Measurements from ENCODE around the gene ARL6IP6. TPM values are rescaled to one million over a fixed set of nuclear protein-coding genes. Genes with fewer than 3 reads are reported as not detected.
"Not testable (repeated sequence)": the region's sequence is repeated elsewhere in the genome, so short reads cannot be mapped to it uniquely, and the experiment has no call there.

ARL6IP6 gene
- total RNA-seq, 2 donors from 2014 or later: 18.9 to 32.2 TPM

DNA sequence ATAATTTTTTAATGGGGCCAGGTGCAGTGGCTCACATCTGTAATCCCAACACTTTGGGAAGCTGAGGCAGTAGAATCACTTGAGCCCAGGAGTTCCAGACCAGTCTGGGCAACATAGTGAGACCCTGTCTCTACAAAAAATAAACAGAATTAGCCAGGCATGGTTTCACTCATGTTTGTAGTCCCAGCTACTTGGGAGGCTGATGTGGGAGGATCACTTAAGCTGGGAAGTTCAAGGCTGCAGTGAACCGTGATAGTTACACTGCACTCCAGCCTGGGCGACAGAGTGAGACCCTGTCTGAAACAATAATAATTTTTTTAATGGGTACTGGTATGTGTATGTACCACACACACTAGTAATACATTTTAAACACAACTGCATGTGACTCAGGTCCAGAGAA, 2.4 kb downstream of the ARL6IP6 start:
- no peaks in the 10 kb centered on the region for H3K9me3 ChIP-seq
- DNase-seq (ENCODE audit: low spot score): no peak
- H3K4me3 ChIP-seq: no peak overlapping the region
- H3K27me3 ChIP-seq (replicated peaks; ENCODE audit: insufficient read depth): no peaks in the 10 kb centered on the region
- H3K27ac ChIP-seq: no peak overlapping the region
- WGBS: 85% methylated on average over 2 of the region's 2 CpGs
- H3K4me1 ChIP-seq (replicated peaks): no peaks in the 10 kb centered on the region
- H3K36me3 ChIP-seq: no peaks in the 10 kb centered on the region
- TF ChIP-seq, protein P1, sequence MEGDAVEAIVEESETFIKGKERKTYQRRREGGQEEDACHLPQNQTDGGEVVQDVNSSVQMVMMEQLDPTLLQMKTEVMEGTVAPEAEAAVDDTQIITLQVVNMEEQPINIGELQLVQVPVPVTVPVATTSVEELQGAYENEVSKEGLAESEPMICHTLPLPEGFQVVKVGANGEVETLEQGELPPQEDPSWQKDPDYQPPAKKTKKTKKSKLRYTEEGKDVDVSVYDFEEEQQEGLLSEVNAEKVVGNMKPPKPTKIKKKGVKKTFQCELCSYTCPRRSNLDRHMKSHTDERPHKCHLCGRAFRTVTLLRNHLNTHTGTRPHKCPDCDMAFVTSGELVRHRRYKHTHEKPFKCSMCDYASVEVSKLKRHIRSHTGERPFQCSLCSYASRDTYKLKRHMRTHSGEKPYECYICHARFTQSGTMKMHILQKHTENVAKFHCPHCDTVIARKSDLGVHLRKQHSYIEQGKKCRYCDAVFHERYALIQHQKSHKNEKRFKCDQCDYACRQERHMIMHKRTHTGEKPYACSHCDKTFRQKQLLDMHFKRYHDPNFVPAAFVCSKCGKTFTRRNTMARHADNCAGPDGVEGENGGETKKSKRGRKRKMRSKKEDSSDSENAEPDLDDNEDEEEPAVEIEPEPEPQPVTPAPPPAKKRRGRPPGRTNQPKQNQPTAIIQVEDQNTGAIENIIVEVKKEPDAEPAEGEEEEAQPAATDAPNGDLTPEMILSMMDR (IDR thresholded peaks at IDR 0.05): no peak
- no peak for TF ChIP-seq POLR2AphosphoS5 (IDR thresholded peaks at IDR 0.05)
- no peak for TF ChIP-seq POLR2A (IDR thresholded peaks at IDR 0.05)
- intact Hi-C loops (cut with DNase I): no loop called here

DNA sequence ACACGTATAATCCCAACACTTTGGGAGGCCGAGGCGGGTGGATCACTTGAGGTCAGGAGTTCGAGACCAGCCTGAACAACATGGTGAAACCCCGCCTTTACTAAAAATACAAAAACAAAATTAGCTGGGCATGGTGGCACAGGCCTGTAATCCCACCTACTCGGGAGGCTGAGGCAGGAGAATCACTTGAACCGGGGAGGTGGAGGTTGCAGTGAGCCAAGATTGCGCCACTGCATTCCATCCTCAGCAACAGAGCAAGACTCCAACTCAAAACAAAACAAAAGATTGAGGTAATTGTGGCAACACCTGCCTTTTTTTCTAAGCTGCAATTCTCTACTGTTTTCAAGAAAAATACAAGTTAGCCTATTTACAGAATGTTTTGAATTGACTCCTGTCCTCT, 4.2 kb downstream of the ARL6IP6 start:
- DNase-seq (ENCODE audit: low spot score); H3K27ac ChIP-seq; H3K9me3 ChIP-seq; intact Hi-C loops (cut with DNase I); H3K4me3 ChIP-seq; H3K27me3 ChIP-seq (replicated peaks; ENCODE audit: insufficient read depth); H3K4me1 ChIP-seq (replicated peaks); H3K36me3 ChIP-seq: not testable (repeated sequence)
- 91% methylated on average over 8 of the region's 8 CpGs for WGBS

DNA sequence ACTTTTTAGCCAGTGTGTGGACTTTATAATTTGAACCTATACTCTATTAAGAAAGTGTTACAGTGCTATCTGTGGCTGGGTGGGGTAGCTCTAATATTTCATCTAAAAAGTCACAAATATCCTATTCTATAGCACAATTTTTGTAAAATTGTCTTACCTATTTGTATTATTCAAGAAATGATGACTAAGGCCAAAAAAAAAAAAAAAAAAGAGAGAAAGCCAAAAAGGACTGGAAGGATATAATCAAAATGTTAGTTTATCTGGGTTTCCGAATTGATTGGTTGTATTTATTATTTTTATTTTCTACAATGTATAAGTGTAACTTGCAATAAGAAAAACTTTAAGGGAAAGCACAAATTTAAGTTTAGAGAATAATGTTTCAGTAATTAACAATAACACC, 5.5 kb downstream of the ARL6IP6 start:
- TF ChIP-seq, protein P1 (IDR thresholded peaks at IDR 0.05): no peak
- TF ChIP-seq POLR2A (IDR thresholded peaks at IDR 0.05) (no peak), POLR2AphosphoS5 (IDR thresholded peaks at IDR 0.05) (no peak)
- no peaks in the 10 kb centered on the region for H3K9me3 ChIP-seq
- no peaks in the 10 kb centered on the region for H3K27me3 ChIP-seq (replicated peaks; ENCODE audit: insufficient read depth)
- DNase-seq (ENCODE audit: low spot score): no peak
- H3K27ac ChIP-seq: no peak overlapping the region
- H3K4me1 ChIP-seq (replicated peaks): no peaks in the 10 kb centered on the region
- H3K4me3 ChIP-seq: no peak overlapping the region
- no peaks in the 10 kb centered on the region for H3K36me3 ChIP-seq
- intact Hi-C loops (cut with DNase I): no loop called here
- 95% methylated on average over 1 of the region's 1 CpG for WGBS

DNA sequence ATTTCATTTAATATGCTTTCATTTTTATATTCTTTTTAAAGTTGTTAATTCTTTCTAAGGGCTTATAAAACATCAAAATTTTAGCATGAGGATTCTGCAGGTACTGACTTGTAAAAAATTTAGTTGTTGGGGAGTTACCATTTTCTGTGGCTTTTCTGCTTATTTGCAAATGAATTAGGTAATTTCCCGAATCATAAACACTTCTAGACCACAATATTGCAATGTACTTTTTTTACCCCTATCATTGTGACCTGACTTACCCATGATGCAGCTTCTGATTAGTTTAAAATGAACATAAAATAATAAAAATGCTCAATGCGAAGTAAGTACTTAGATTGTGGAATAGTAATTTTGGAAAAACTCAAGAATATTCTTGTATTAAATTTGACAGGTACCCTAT, 11.4 kb downstream of the ARL6IP6 start:
- intact Hi-C loops (cut with DNase I): no loop called here

DNA sequence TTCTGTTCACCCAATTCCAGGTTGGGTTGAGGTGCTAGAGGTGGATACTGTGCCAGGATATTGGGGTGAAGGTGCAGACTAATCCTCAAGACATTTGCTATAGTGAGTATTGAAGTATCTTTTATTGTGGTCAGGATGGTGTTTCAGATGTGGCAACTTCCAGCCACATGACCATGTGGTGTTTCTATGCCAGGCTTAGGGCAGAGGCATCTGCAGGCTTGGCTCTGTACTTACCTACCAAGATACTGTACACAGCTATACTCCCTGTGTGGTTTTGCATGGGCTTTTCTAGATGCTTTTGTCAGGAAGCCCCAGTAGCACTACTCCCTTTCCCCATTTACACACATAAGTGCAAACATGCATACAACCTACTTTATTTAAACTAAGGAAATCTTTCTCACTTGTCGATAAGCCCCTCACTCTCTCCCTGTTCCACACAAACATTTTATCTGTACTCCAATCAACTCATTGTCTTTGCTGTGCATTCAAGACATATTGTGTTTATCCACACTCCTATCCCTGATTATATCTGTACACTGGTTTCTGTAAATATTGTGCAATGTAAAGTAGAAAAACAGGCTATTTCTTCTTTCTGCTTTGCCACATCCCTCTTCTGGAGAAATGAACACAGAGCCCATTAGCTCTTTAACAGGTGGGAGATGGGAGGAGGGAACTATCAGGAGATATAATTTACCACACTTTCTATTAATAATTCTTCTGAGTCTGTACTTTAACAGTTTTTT, 12.3 kb downstream of the ARL6IP6 start:
- WGBS: 61% methylated on average over 1 of the region's 1 CpG
- H3K4me3 ChIP-seq: no peak overlapping the region
- no peaks in the 10 kb centered on the region for H3K27me3 ChIP-seq (replicated peaks; ENCODE audit: insufficient read depth)
- no peaks in the 10 kb centered on the region for H3K36me3 ChIP-seq
- peak overlapping the region in 1 of 2 donors; percentile 60 for H3K27ac ChIP-seq
- H3K9me3 ChIP-seq: no peaks in the 10 kb centered on the region
- peaks cover 5% of the 10 kb centered on the region for H3K4me1 ChIP-seq (replicated peaks)
- intact Hi-C loops (cut with DNase I): no loop called here
- TF ChIP-seq POLR2AphosphoS5 (IDR thresholded peaks at IDR 0.05): peak; percentile 69
- TF ChIP-seq, protein P1 (IDR thresholded peaks at IDR 0.05): no peak
- DNase-seq (ENCODE audit: low spot score): peak; percentile 32

More for the DNA sequence above, 11.4 kb downstream of the ARL6IP6 start:
- no peak overlapping the region for H3K27ac ChIP-seq
- H3K4me3 ChIP-seq: no peak overlapping the region
- H3K9me3 ChIP-seq: no peaks in the 10 kb centered on the region
- DNase-seq (ENCODE audit: low spot score): no peak
- H3K4me1 ChIP-seq (replicated peaks): peaks cover 5% of the 10 kb centered on the region
- WGBS: 71% methylated on average over 2 of the region's 2 CpGs
- no peaks in the 10 kb centered on the region for H3K27me3 ChIP-seq (replicated peaks; ENCODE audit: insufficient read depth)
- H3K36me3 ChIP-seq: no peaks in the 10 kb centered on the region
- TF ChIP-seq POLR2A (IDR thresholded peaks at IDR 0.05) (no peak), POLR2AphosphoS5 (IDR thresholded peaks at IDR 0.05) (no peak)
- TF ChIP-seq, protein P1 (IDR thresholded peaks at IDR 0.05): no peak

DNA sequence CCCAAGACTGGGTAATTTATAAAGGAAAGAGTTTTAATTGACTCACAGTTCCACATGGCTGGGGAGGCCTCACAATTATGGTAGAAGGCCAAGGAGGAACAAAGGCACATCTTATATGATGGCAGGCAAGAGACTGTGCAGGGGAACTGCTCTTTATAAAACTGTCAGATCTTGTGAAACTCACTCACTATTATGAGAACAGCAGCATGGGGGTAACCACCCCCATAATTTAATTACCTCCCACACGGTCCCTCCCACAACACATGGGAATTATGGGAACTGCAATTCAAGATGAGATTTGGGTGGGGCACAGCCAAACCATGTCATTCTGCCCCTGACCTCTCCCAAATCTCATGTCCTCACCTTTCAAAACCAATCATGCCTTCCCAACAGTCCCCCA, 19.1 kb downstream of the ARL6IP6 start:
- H3K9me3 ChIP-seq; H3K4me1 ChIP-seq (replicated peaks); H3K27me3 ChIP-seq (replicated peaks; ENCODE audit: insufficient read depth); intact Hi-C loops (cut with DNase I); H3K4me3 ChIP-seq; DNase-seq (ENCODE audit: low spot score); H3K27ac ChIP-seq; H3K36me3 ChIP-seq: not testable (repeated sequence)
- WGBS: 76% methylated on average over 1 of the region's 1 CpG
